Thymus (tissue), 11 donors: ENCODE measurements around the gene AKNA. TPM values are rescaled to one million over a fixed set of nuclear protein-coding genes. Genes with fewer than 3 reads are reported as not detected.
"Not testable (repeated sequence)": the region's sequence is repeated elsewhere in the genome, so short reads cannot be mapped to it uniquely, and the experiment has no call there.

ENCODE experiments used
- DNase-seq, 9 donors: peaks; one replicate each; pipeline ENCODE4 v3.0.0-alpha.2; 2013; ENCODE audit warnings: low spot score in 9 of 9, low read depth in 6 of 9, missing footprints in 1 of 9
- H3K27ac ChIP-seq, 2 donors: one replicate each; pipeline ENCODE4 v1.5.1; 2013; ENCODE audit warnings: control low read depth in 1 of 2, low read depth in 1 of 2, low read length in 1 of 2, mild to moderate bottlenecking in 1 of 2, moderate library complexity in 1 of 2
- H3K27me3 ChIP-seq, 2 donors: one replicate each; pipeline ENCODE4 v1.5.1; 2013; ENCODE audit warnings: low read length in 1 of 2; ENCODE audit not compliant: control insufficient read depth in 2 of 2, insufficient read depth in 1 of 2
- H3K36me3 ChIP-seq, 2 donors: one replicate each; pipeline ENCODE4 v1.5.1; 2013; ENCODE audit warnings: low read length in 1 of 2, mild to moderate bottlenecking in 1 of 2, moderate library complexity in 1 of 2; ENCODE audit not compliant: control insufficient read depth in 2 of 2, insufficient read depth in 2 of 2
- H3K4me1 ChIP-seq, 2 donors: one replicate each; pipeline ENCODE4 v1.5.1; 2013; ENCODE audit warnings: low read length in 2 of 2; ENCODE audit not compliant: control insufficient read depth in 2 of 2, insufficient read depth in 2 of 2
- H3K4me3 ChIP-seq, 2 donors: one replicate each; pipeline ENCODE4 v1.5.1; 2013; ENCODE audit warnings: low read length in 2 of 2, control low read depth in 1 of 2, mild to moderate bottlenecking in 1 of 2
- H3K9me3 ChIP-seq, 2 donors: one replicate each; pipeline ENCODE4 v1.5.1; 2013; ENCODE audit warnings: low read length in 1 of 2, mild to moderate bottlenecking in 1 of 2; ENCODE audit not compliant: control insufficient read depth in 2 of 2, insufficient read depth in 1 of 2
- WGBS: extraction: QIAGEN DNeasy Blood & Tissue Kit; methylation state at CpG from one replicate; pipeline ENCODE4 v1.1.7; 2013; 5-methylcytosine and 5-hydroxymethylcytosine counted together
- polyA plus RNA-seq: library from polyadenylated mRNA; stranded (reverse); fragments of 200-250 nt; gene quantifications from one replicate; pipeline ENCODE4 v1.2.3, GENCODE V29; 2013
- total RNA-seq: library from RNA; stranded (reverse); fragments of 120-200 nt; gene quantifications from one replicate; pipeline ENCODE4 v1.2.4, GENCODE V29; 2013
- donor health status: healthy.

Gene AKNA
- total and polyA plus RNA-seq, 2 donors, result 52.2 to 162 TPM

DNA sequence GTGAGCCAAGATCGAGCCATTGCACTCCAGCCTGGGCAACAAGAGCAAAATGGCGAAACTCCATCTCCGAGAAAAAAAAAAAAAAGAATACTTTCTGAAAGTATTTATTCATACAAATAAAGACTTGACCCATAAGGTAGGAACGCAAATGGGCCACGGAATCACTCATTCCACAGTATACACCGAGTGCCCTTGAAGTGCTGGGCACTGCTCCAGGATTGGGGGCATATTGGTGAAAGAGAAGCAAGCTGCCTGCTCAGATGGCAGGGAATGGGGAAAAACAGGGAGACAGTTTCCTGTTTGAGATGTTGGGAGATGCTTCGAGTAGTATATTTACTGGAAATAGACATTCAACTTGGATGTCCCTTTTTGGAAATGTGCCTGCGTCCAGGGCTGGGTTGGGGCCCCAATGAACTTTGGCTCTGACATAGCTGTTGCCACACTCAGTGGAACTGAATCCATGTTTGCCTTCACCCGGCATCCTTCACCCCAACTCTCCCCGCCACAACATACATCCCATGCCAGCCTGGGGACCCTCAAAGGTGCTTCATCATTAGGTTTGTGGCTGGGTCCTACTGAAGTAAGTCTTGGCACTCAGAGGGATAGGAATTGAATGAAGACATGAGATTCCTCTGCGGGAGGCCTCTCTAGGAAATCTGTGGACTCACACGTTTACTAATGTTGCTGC, 58.7 kb downstream of the AKNA start:
- 95% methylated on average over 11 of the region's 12 CpGs for WGBS
- not testable (repeated sequence) for H3K36me3 ChIP-seq, H3K4me3 ChIP-seq, H3K9me3 ChIP-seq, H3K27me3 ChIP-seq, H3K4me1 ChIP-seq, H3K27ac ChIP-seq, DNase-seq

DNA sequence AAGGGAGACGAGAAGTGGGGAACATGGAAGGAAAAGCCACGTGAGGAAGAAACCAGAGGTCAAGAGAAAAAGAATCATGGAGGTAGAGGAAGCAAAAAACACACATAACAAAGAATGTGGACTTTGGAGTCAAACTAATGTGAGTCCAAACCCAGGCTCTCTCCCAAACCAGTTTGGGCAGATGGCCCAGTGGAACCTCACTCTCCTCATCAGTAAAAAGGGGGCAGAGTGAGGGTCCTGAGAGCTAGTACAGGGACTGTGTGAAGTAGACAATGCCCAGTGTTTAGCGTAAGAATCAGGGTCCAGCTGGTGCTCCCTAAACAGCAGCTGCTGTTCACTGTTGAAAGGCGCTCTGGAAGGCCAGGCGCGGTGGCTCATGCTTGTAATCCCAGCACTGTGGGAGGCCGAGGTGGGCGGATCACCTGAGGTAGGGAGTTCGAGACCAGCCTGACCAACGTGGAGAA, 59.4 kb downstream of the AKNA start:
- not testable (repeated sequence) for H3K4me1 ChIP-seq, H3K27ac ChIP-seq, H3K9me3 ChIP-seq, H3K27me3 ChIP-seq, H3K36me3 ChIP-seq, DNase-seq, H3K4me3 ChIP-seq
- 91% methylated on average over 10 of the region's 10 CpGs for whole genome bisulfite sequencing

DNA sequence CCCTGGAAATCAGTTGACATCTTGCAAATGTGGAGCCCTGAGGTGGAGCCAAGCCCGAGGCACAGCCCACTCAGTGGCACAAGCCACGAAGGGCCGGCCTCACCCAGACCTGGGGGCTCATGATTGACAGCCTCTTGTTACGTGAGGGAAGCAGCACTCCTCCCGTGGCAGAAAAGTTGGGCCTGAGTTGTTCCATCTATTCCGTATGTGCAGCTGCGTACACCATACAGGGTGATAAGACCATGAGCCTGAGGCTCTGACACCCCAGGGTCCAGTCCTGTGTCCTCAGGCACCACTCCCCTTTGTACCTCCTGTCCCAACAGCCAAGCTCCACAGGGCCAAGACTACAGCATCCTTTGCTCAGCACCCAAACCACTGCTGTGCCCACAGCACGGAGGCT, 60.0 kb downstream of the AKNA start:
- no peaks in the 10 kb centered on the region for H3K4me1 ChIP-seq
- no peak overlapping the region for H3K27ac ChIP-seq
- no peak overlapping the region for H3K4me3 ChIP-seq
- no peaks in the 10 kb centered on the region for H3K27me3 ChIP-seq
- WGBS, result 97% methylated on average over 8 of the region's 8 CpGs
- H3K36me3 ChIP-seq, result no peaks in the 10 kb centered on the region
- no peak for DNase-seq
- no peaks in the 10 kb centered on the region for H3K9me3 ChIP-seq

DNA sequence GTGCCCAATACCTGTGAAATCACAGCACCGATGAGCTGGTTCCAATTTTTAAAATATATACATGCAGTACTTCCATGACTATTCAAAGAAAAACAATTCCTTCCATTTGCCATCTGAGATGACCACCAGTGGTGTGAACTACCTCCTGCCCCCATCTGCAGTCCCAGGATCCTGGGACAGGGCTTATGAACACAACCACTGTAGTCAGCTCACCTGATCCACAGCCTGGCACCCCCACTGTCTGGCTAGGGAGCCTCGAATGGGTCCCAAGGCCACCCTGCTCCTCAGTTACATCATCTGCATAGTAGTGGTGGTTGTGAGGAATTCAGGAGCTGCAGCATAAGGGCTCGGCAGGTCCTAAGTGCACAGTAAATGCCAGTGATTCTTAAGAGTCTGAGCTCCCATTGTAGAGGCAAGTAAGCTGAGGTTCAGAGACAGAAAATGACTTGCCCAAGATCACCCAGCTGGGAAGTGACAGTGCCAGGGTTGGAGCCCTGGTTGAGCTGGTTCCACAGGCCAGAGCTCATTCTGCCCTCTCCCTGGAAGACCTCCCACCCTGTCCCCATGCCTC, 62.0 kb downstream of the AKNA start:
- not testable (repeated sequence) for H3K4me3 ChIP-seq, DNase-seq, H3K36me3 ChIP-seq, H3K27me3 ChIP-seq, H3K4me1 ChIP-seq, H3K9me3 ChIP-seq, H3K27ac ChIP-seq
- 96% methylated on average over 3 of the region's 3 CpGs for WGBS

DNA sequence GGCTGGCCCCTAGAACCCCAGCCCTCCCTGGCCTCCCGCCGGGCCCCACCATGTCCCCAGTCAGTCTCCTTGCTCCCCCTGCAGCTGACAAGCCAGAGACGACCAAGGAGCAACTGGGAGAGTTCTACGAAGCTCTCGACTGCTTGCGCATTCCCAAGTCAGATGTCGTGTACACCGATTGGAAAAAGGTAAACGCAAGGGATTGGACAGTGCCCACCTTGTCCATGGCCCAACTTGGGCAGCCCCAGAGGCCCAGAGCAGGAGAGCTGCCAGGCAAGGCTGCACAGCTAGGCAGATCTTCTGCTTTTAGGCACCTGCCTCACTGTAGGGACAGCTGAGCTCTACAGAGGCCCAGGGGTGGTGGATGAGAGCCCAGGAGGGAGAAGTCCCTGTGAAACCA, 62.8 kb downstream of the AKNA start:
- not testable (repeated sequence) for H3K4me1 ChIP-seq, H3K4me3 ChIP-seq, H3K9me3 ChIP-seq, H3K27ac ChIP-seq, H3K27me3 ChIP-seq, H3K36me3 ChIP-seq, DNase-seq
- WGBS, result 94% methylated on average over 7 of the region's 9 CpGs

DNA sequence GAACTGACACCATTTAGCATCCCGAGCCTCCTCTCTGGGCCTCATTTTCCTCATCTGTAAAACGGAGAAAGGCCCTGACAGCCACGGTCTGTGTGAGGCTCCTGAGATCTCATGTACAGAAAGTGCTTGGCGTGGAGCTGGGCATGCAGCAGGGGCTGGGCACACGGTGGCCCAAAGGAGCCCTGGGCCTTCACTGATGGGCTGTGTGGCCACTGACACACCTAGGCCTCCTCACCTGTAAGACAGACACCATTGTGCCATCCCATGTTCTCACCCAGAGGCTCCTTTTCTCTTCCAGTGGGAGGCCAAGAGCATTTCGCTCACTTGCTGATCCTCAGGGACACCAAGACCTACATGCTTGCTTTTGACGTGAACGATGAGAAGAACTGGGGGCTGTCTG, 63.3 kb downstream of the AKNA start:
- 96% methylated on average over 8 of the region's 8 CpGs for WGBS
- Histone ChIP-seq H3K9me3 (no peaks in the 10 kb centered on the region), H3K36me3 (no peaks in the 10 kb centered on the region), H3K4me1 (no peaks in the 10 kb centered on the region), H3K4me3 (no peak overlapping the region), H3K27ac (no peak overlapping the region), H3K27me3 (no peaks in the 10 kb centered on the region)
- no peak for DNase-seq

DNA sequence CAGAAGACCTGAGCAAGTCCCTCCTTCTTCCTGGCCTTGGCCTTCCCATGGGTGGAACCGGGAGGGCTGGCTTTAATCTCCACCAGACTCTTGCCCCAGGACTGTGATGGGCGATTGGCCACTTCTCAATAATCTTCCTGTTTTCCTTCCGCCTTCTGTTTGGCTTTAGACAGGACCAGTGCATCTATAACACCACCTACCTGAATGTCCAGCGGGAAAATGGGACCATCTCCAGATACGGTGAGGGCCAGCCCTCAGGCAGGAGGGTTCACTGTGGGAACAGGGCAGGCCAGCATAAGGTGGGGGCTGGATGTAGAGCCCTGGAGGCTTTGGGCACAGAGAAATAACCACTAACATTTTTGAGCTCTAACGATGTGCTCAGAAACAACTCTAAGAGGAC, 63.9 kb downstream of the AKNA start:
- not testable (repeated sequence) for H3K27me3 ChIP-seq, H3K27ac ChIP-seq, H3K36me3 ChIP-seq, H3K4me1 ChIP-seq, H3K4me3 ChIP-seq, DNase-seq, H3K9me3 ChIP-seq
- WGBS, result 85% methylated on average over 6 of the region's 6 CpGs

DNA sequence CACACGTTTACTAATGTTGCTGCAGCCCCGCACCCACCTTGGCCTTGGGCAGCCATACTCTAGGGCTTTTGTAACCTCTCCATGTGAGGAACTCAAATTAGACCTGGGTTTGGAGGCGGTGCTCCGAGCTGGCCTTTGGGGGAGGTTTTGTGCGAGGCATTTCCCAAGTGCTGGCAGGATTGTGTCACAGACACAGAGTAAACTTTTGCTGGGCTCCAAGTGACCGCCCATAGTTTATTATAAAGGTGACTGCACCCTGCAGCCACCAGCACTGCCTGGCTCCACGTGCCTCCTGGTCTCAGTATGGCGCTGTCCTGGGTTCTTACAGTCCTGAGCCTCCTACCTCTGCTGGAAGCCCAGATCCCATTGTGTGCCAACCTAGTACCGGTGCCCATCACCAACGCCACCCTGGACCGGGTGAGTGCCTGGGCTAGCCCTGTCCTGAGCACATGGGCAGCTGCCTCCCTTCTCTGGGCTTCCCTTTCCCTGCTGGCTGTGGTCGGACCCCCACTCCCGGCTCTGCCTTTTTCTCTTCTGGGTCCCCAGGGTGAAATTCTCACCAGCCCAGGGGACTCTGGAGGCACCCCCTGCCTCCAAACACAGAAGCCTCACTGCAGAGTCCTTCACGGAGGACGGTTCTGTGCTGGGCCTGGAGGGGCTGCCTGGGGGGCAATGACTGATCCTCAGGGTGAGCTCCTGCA, 64.8 kb downstream of the AKNA start, which contains the start of gene ORM1:
Gene ORM1 (plus strand): TSS at position 268 of the 701 bp plus-strand sequence. CDS start 36 bp downstream, at position 304.
- WGBS, result 90% methylated on average over 4 of the region's 15 CpGs
- not testable (repeated sequence) for DNase-seq, H3K27ac ChIP-seq, H3K4me1 ChIP-seq, H3K36me3 ChIP-seq, H3K4me3 ChIP-seq, H3K27me3 ChIP-seq, H3K9me3 ChIP-seq

DNA sequence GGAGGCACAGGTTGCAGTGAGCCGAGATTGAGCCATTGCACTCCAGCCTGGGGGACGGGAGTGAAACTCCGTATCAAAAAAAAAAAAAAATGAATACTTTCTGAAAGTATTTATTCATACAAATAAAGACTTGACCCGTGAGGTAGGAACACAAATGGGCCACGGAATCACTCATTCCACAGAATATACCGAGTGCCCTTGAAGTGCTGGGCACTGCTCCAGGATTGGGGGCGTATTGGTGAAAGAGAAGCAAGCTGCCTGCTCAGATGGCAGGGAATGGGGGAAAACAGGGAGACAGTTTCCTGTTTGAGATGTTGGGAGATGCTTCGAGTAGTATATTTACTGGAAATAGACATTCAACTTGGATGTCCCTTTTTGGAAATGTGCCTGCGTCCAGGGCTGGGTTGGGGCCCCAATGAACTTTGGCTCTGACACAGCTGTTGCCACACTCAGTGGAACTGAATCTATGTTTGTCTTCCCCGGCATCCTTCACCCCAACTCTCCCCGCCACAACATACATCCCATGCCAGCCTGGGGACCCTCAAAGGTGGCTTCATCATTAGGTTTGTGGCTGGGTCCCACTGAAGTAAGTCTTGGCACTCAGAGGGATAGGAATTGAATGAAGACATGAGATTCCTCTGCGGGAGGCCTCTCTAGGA, 65.5 kb downstream of the AKNA start:
- not testable (repeated sequence) for H3K27ac ChIP-seq, H3K36me3 ChIP-seq, H3K9me3 ChIP-seq, H3K4me1 ChIP-seq, H3K4me3 ChIP-seq, H3K27me3 ChIP-seq, DNase-seq
- 95% methylated on average over 12 of the region's 12 CpGs for WGBS
